ENCODE results near the gene SMAD1.
"Not testable (repeated sequence)": the region's sequence is repeated elsewhere in the genome, so short reads cannot be mapped to it uniquely, and the experiment has no call there.

SMAD1 gene

DNA sequence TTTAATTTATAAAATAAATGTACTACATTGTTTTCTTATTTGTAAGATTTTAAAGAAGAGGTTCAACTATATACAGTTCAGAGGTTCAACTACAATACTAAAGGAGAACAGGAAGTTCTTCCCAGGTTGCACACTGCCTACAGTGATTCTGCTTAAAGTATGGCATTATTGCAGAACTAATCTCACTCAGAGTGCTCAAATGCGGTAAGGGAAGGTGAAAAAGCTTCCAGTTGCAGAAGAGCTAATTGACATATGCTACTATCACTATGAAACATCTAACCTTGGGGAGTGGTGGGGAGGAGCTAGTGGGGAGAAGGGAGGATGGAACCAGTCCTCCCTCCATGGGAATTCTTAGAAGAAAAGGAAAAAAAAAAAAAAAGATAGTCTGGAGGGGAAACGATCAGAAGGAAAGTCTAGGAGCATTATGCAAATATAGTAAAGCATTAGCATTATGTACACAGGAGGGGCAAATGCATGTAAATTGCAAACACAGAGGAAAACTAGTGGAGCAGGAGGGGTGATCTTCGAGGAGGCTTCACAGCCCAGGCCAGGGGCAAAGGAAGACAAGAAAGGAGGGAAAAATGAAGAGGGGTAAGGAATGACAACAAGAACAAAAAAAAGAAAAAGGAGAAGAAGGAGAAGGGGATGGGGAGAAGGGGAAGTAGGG, 105.6 kb downstream of the SMAD1 start:
- ChIA-PET CTCF (no interaction called here), POLR2A (no interaction called here)
- TF ChIP-seq, protein P1, sequence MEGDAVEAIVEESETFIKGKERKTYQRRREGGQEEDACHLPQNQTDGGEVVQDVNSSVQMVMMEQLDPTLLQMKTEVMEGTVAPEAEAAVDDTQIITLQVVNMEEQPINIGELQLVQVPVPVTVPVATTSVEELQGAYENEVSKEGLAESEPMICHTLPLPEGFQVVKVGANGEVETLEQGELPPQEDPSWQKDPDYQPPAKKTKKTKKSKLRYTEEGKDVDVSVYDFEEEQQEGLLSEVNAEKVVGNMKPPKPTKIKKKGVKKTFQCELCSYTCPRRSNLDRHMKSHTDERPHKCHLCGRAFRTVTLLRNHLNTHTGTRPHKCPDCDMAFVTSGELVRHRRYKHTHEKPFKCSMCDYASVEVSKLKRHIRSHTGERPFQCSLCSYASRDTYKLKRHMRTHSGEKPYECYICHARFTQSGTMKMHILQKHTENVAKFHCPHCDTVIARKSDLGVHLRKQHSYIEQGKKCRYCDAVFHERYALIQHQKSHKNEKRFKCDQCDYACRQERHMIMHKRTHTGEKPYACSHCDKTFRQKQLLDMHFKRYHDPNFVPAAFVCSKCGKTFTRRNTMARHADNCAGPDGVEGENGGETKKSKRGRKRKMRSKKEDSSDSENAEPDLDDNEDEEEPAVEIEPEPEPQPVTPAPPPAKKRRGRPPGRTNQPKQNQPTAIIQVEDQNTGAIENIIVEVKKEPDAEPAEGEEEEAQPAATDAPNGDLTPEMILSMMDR (IDR thresholded peaks at IDR 0.05; ENCODE audit: control extremely low read depth, extremely low read depth, low read depth, missing control alignments) = no peak
- DNase-seq (ENCODE audit: extremely low spot score) = no peak

DNA sequence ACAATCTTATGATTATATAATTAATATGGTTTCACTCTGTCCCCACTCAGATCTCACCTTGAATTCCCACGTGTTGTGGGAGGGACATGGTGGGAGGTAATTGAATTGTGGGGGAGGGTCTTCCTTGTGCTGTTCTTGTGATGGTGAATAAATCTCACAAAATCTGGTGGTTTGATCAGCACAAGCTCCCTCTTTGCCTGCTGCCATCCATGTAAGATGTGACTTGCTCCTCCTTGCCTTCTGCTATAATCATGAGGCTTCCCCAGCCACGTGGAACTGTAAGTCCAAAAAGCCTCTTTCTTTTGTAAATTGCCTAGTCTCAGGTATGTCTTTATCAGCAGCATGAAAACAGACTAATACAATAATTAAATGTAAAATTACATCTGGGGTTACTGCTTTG, 107.7 kb downstream of the SMAD1 start:
- CTCF ChIA-PET = interaction anchor here (1.1 kb wide), 1 partner anchor 32 kb away, joined by 3 read pairs; no protein-coding TSS in a partner anchor

GRCh38 chr4:145589916-145590702, 108.5 kb downstream of the SMAD1 start:
- TF ChIP-seq, protein P1 (IDR thresholded peaks at IDR 0.05; ENCODE audit: control extremely low read depth, extremely low read depth, low read depth, missing control alignments) = no peak
- ChIA-PET CTCF (interaction anchor here (0.8 to 1.3 kb wide), 2 partner anchors 15 to 19 kb away, joined by 3 to 4 read pairs; no protein-coding TSS in a partner anchor), POLR2A (no interaction called here)
- no peak for DNase-seq (ENCODE audit: extremely low spot score)

More for the DNA sequence above, 107.7 kb downstream of the SMAD1 start:
- POLR2A ChIA-PET; DNase-seq (ENCODE audit: extremely low spot score): not testable (repeated sequence)

- no peak for DNase-seq (ENCODE audit: extremely low spot score)
- ChIA-PET POLR2A (no interaction called here), CTCF (interaction anchor here (1.0 to 1.3 kb wide), 3 partner anchors 14 to 373 kb away, joined by 3 read pairs; no protein-coding TSS in a partner anchor)
- TF ChIP-seq, protein P1 (IDR thresholded peaks at IDR 0.05; ENCODE audit: control extremely low read depth, extremely low read depth, low read depth, missing control alignments) = no peak
These were observed 120.6 kb downstream of the SMAD1 start for GRCh38 chr4:145602129-145602760.

- TF ChIP-seq, protein P1 (IDR thresholded peaks at IDR 0.05; ENCODE audit: control extremely low read depth, extremely low read depth, low read depth, missing control alignments) = no peak
- CTCF ChIA-PET = no interaction called here
These were observed 124.3 kb downstream of the SMAD1 start for GRCh38 chr4:145605941-145606340.

More at GRCh38 chr4:145605941-145606340, 124.3 kb downstream of the SMAD1 start:
- DNase-seq (ENCODE audit: extremely low spot score) = no peak
- POLR2A ChIA-PET = no interaction called here

Measured in GM10248 (cell line).